ENCODE results near the gene ZNF622. TPM values are rescaled to one million over a fixed set of nuclear protein-coding genes. Genes with fewer than 3 reads are reported as not detected.
"Not testable (repeated sequence)": the region's sequence is repeated elsewhere in the genome, so short reads cannot be mapped to it uniquely, and the experiment has no call there.

ZNF622 gene
- total RNA-seq, 2 donors from 2014 or later: 11.8 to 27.6 TPM

GRCh38 chr5:16482891-16483290, 17.3 kb upstream of the ZNF622 start:
- Histone ChIP-seq H3K27ac (no peak overlapping the region), H3K27me3 (replicated peaks; ENCODE audit: insufficient read depth) (no peaks in the 10 kb centered on the region), H3K4me1 (ENCODE audit: control insufficient read depth in 1 of 2, low read depth in 2 of 2) (no peaks in the 10 kb centered on the region), H3K9me3 (no peaks in the 10 kb centered on the region), H3K36me3 (no peaks in the 10 kb centered on the region), H3K4me3 (no peak overlapping the region)
- ATAC-seq (ENCODE audit: insufficient number of reproducible peaks, low FRiP score, low read depth) (no peak), DNase-seq (ENCODE audit: low spot score) (no peak)
- no peak for TF ChIP-seq CTCF (IDR thresholded peaks at IDR 0.05)

- ATAC-seq (ENCODE audit: insufficient number of reproducible peaks, low FRiP score, low read depth) (no peak), DNase-seq (ENCODE audit: low spot score) (no peak)
- H3K27me3 ChIP-seq (replicated peaks; ENCODE audit: insufficient read depth): no peaks in the 10 kb centered on the region
- TF ChIP-seq CTCF (IDR thresholded peaks at IDR 0.05): no peak
- no peaks in the 10 kb centered on the region for H3K4me1 ChIP-seq (ENCODE audit: control insufficient read depth in 1 of 2, low read depth in 2 of 2)
- no peak overlapping the region for H3K4me3 ChIP-seq
- no peak overlapping the region for H3K27ac ChIP-seq
- no peaks in the 10 kb centered on the region for H3K9me3 ChIP-seq
- no peaks in the 10 kb centered on the region for H3K36me3 ChIP-seq
These were observed 15.4 kb upstream of the ZNF622 start for GRCh38 chr5:16480821-16481538.

GRCh38 chr5:16480144-16480543, 14.5 kb upstream of the ZNF622 start:
- DNase-seq (ENCODE audit: low spot score): no peak
- Histone ChIP-seq H3K36me3 (no peaks in the 10 kb centered on the region), H3K9me3 (no peaks in the 10 kb centered on the region), H3K27ac (no peak overlapping the region), H3K4me3 (no peak overlapping the region), H3K4me1 (ENCODE audit: control insufficient read depth in 1 of 2, low read depth in 2 of 2) (no peaks in the 10 kb centered on the region), H3K27me3 (replicated peaks; ENCODE audit: insufficient read depth) (no peaks in the 10 kb centered on the region)
- ATAC-seq (ENCODE audit: insufficient number of reproducible peaks, low FRiP score, low read depth): no peak
- TF ChIP-seq CTCF (IDR thresholded peaks at IDR 0.05): no peak

- no peak for TF ChIP-seq CTCF (IDR thresholded peaks at IDR 0.05)
- H3K4me1 ChIP-seq (ENCODE audit: control insufficient read depth in 1 of 2, low read depth in 2 of 2): no peaks in the 10 kb centered on the region
- H3K36me3 ChIP-seq: no peaks in the 10 kb centered on the region
- ATAC-seq (ENCODE audit: insufficient number of reproducible peaks, low FRiP score, low read depth) (no peak), DNase-seq (ENCODE audit: low spot score) (no peak)
- H3K27me3 ChIP-seq (replicated peaks; ENCODE audit: insufficient read depth): no peaks in the 10 kb centered on the region
- no peaks in the 10 kb centered on the region for H3K9me3 ChIP-seq
- H3K27ac ChIP-seq: no peak overlapping the region
- H3K4me3 ChIP-seq: no peak overlapping the region
These were observed 11.9 kb upstream of the ZNF622 start for GRCh38 chr5:16477541-16477940.

GRCh38 chr5:16476417-16476816, 10.8 kb upstream of the ZNF622 start:
- not testable (repeated sequence) for H3K9me3 ChIP-seq

GRCh38 chr5:16471387-16471786, 5.8 kb upstream of the ZNF622 start:
- H3K27ac ChIP-seq: no peak overlapping the region
- H3K4me3 ChIP-seq: no peak overlapping the region
- ATAC-seq (ENCODE audit: insufficient number of reproducible peaks, low FRiP score, low read depth) (no peak), DNase-seq (ENCODE audit: low spot score) (no peak)
- no peaks in the 10 kb centered on the region for H3K36me3 ChIP-seq
- H3K4me1 ChIP-seq (ENCODE audit: control insufficient read depth in 1 of 2, low read depth in 2 of 2): peaks cover 11 to 16% of the 10 kb centered on the region in 2 donors
- H3K9me3 ChIP-seq: no peaks in the 10 kb centered on the region
- no peaks in the 10 kb centered on the region for H3K27me3 ChIP-seq (replicated peaks; ENCODE audit: insufficient read depth)
- no peak for TF ChIP-seq CTCF (IDR thresholded peaks at IDR 0.05)

More at GRCh38 chr5:16476417-16476816, 10.8 kb upstream of the ZNF622 start:
- H3K36me3 ChIP-seq; H3K4me3 ChIP-seq; DNase-seq (ENCODE audit: low spot score); H3K4me1 ChIP-seq (ENCODE audit: control insufficient read depth in 1 of 2, low read depth in 2 of 2); ATAC-seq (ENCODE audit: insufficient number of reproducible peaks, low FRiP score, low read depth); H3K27ac ChIP-seq; H3K27me3 ChIP-seq (replicated peaks; ENCODE audit: insufficient read depth): not testable (repeated sequence)

All from thoracic aorta (tissue), 2 donors.